Large intestine (tissue), 3 donors: Measurements from ENCODE around the gene TAB3. TPM values are rescaled to one million over a fixed set of nuclear protein-coding genes. Genes with fewer than 3 reads are reported as not detected.
A peak's percentile ranks its signal among the peaks of the same experiment; 100 is the strongest.

Source experiments
- DNase-seq, 2 donors: peaks; one replicate each; pipeline versions ENCODE4 v3.0.0 to v3.0.0-alpha.2; 2013
- H3K27ac ChIP-seq: one replicate; pipeline ENCODE4 v1.5.1; 2013; ENCODE audit warnings: low read length
- H3K27me3 ChIP-seq: 2 replicates; pipeline ENCODE4 v1.6.1; 2013; ENCODE audit warnings: low read length; ENCODE audit not compliant: control insufficient read depth, insufficient read depth
- H3K36me3 ChIP-seq: 2 replicates; pipeline ENCODE4 v1.6.1; 2013; ENCODE audit warnings: low read length; ENCODE audit not compliant: control insufficient read depth, insufficient read depth
- H3K4me1 ChIP-seq: one replicate; pipeline ENCODE4 v1.6.1; 2013; ENCODE audit warnings: low read length; ENCODE audit not compliant: control insufficient read depth, insufficient read depth
- H3K4me3 ChIP-seq: one replicate; pipeline ENCODE4 v1.5.1; 2013; ENCODE audit warnings: low read length
- H3K9me3 ChIP-seq: one replicate; pipeline ENCODE4 v1.6.1; 2013; ENCODE audit warnings: mild to moderate bottlenecking, low read depth, low read length, moderate library complexity; ENCODE audit not compliant: control insufficient read depth
- WGBS: methylation state at CpG from one replicate; pipeline ENCODE4 v1.1.5; 2013; ENCODE audit warnings: low lambda C conversion rate; ENCODE audit not compliant: insufficient coverage; 5-methylcytosine and 5-hydroxymethylcytosine counted together
- polyA plus RNA-seq: library from polyadenylated mRNA; unstranded; fragments of 120-200 nt; gene quantifications from one replicate; pipeline ENCODE4 v1.2.1, GENCODE V29; 2013

TAB3 gene
- polyA plus RNA-seq, 1 donor, result 45.2 TPM

- WGBS, result no CpG with 5 or more reads among the region's 4 CpGs
- Histone ChIP-seq H3K27me3 (no peaks in the 10 kb centered on the region), H3K36me3 (no peaks in the 10 kb centered on the region), H3K27ac (peak overlapping the region; percentile 84), H3K9me3 (no peaks in the 10 kb centered on the region), H3K4me1 (no peaks in the 10 kb centered on the region), H3K4me3 (peak overlapping the region; percentile 67)
- no peak for DNase-seq
Measured at GRCh38 chrX:30887721-30888120, 1.3 kb downstream of the TAB3 start.

GRCh38 chrX:30887288-30887687 lies 1.8 kb downstream of the TAB3 start:
- WGBS, result no CpG with 5 or more reads among the region's 5 CpGs
- H3K36me3 ChIP-seq, result no peaks in the 10 kb centered on the region
- H3K4me3 ChIP-seq, result peak overlapping the region; percentile 67
- H3K27me3 ChIP-seq, result no peaks in the 10 kb centered on the region
- no peaks in the 10 kb centered on the region for H3K9me3 ChIP-seq
- no peak overlapping the region for H3K27ac ChIP-seq
- DNase-seq, result no peak
- H3K4me1 ChIP-seq, result no peaks in the 10 kb centered on the region

GRCh38 chrX:30885136-30885535 lies 3.9 kb downstream of the TAB3 start:
- Histone ChIP-seq H3K27me3 (no peaks in the 10 kb centered on the region), H3K9me3 (no peaks in the 10 kb centered on the region)
- no CpG with 5 or more reads among the region's 2 CpGs for WGBS

GRCh38 chrX:30883138-30883537 lies 5.9 kb downstream of the TAB3 start:
- Histone ChIP-seq H3K27ac (no peak overlapping the region), H3K4me1 (no peaks in the 10 kb centered on the region), H3K4me3 (no peak overlapping the region), H3K36me3 (no peaks in the 10 kb centered on the region), H3K9me3 (no peaks in the 10 kb centered on the region), H3K27me3 (no peaks in the 10 kb centered on the region)
- no peak for DNase-seq
- WGBS, result no CpG with 5 or more reads among the region's 2 CpGs

More at GRCh38 chrX:30885136-30885535, 3.9 kb downstream of the TAB3 start:
- H3K27ac ChIP-seq, result no peak overlapping the region
- no peaks in the 10 kb centered on the region for H3K4me1 ChIP-seq
- no peaks in the 10 kb centered on the region for H3K36me3 ChIP-seq
- H3K4me3 ChIP-seq, result no peak overlapping the region
- no peak for DNase-seq

- WGBS, result no CpG with 5 or more reads among the region's 1 CpG
- Histone ChIP-seq H3K36me3 (no peaks in the 10 kb centered on the region), H3K4me1 (no peaks in the 10 kb centered on the region), H3K9me3 (no peaks in the 10 kb centered on the region), H3K27ac (no peak overlapping the region), H3K27me3 (no peaks in the 10 kb centered on the region), H3K4me3 (no peak overlapping the region)
- DNase-seq, result no peak
Measured at GRCh38 chrX:30881797-30882196, 7.3 kb downstream of the TAB3 start.

GRCh38 chrX:30881390-30881789 lies 7.7 kb downstream of the TAB3 start:
- no CpG with 5 or more reads among the region's 1 CpG for WGBS
- no peaks in the 10 kb centered on the region for H3K4me1 ChIP-seq
- no peaks in the 10 kb centered on the region for H3K27me3 ChIP-seq
- H3K9me3 ChIP-seq, result no peaks in the 10 kb centered on the region
- no peak overlapping the region for H3K27ac ChIP-seq
- no peak overlapping the region for H3K4me3 ChIP-seq
- no peak for DNase-seq
- no peaks in the 10 kb centered on the region for H3K36me3 ChIP-seq

GRCh38 chrX:30880058-30880457 lies 9.0 kb downstream of the TAB3 start:
- no peaks in the 10 kb centered on the region for H3K9me3 ChIP-seq
- H3K4me3 ChIP-seq, result no peak overlapping the region
- DNase-seq, result no peak
- H3K36me3 ChIP-seq, result no peaks in the 10 kb centered on the region
- WGBS, result no CpG with 5 or more reads among the region's 3 CpGs
- H3K27ac ChIP-seq, result no peak overlapping the region
- no peaks in the 10 kb centered on the region for H3K4me1 ChIP-seq
- H3K27me3 ChIP-seq, result no peaks in the 10 kb centered on the region

GRCh38 chrX:30876367-30876766 lies 12.7 kb downstream of the TAB3 start:
- no peaks in the 10 kb centered on the region for H3K9me3 ChIP-seq
- WGBS, result no CpG with 5 or more reads among the region's 6 CpGs
- no peaks in the 10 kb centered on the region for H3K27me3 ChIP-seq
- no peaks in the 10 kb centered on the region for H3K36me3 ChIP-seq
- H3K27ac ChIP-seq, result no peak overlapping the region
- no peak overlapping the region for H3K4me3 ChIP-seq
- DNase-seq, result no peak
- H3K4me1 ChIP-seq, result no peaks in the 10 kb centered on the region

- no CpG with 5 or more reads among the region's 3 CpGs for WGBS
- no peak overlapping the region for H3K4me3 ChIP-seq
- DNase-seq, result no peak
- H3K9me3 ChIP-seq, result no peaks in the 10 kb centered on the region
- no peaks in the 10 kb centered on the region for H3K36me3 ChIP-seq
- no peaks in the 10 kb centered on the region for H3K27me3 ChIP-seq
- H3K27ac ChIP-seq, result no peak overlapping the region
- H3K4me1 ChIP-seq, result no peaks in the 10 kb centered on the region
Measured at GRCh38 chrX:30875957-30876356, 13.1 kb downstream of the TAB3 start.

- H3K27ac ChIP-seq, result no peak overlapping the region
- no peak for DNase-seq
- no peaks in the 10 kb centered on the region for H3K9me3 ChIP-seq
- no peaks in the 10 kb centered on the region for H3K4me1 ChIP-seq
- no peaks in the 10 kb centered on the region for H3K36me3 ChIP-seq
- WGBS, result 100% methylated on average over 2 of the region's 3 CpGs
- no peaks in the 10 kb centered on the region for H3K27me3 ChIP-seq
- H3K4me3 ChIP-seq, result no peak overlapping the region
Measured at GRCh38 chrX:30874851-30875250, 14.2 kb downstream of the TAB3 start.

- no peak overlapping the region for H3K4me3 ChIP-seq
- no CpG with 5 or more reads among the region's 2 CpGs for WGBS
- no peak for DNase-seq
- no peaks in the 10 kb centered on the region for H3K9me3 ChIP-seq
- no peak overlapping the region for H3K27ac ChIP-seq
- H3K27me3 ChIP-seq, result no peaks in the 10 kb centered on the region
- peaks cover 4% of the 10 kb centered on the region for H3K4me1 ChIP-seq
- H3K36me3 ChIP-seq, result no peaks in the 10 kb centered on the region
Measured at GRCh38 chrX:30870572-30870971, 18.5 kb downstream of the TAB3 start.
